CD4-positive, alpha-beta T cell treated with Interleukin-12 subunit alpha and Interleukin-12 subunit beta, for 1 hour (primary cell): Measurements from ENCODE around the gene KLF16.

Experiments used
- DNase-seq: peaks from one replicate; pipeline ENCODE4 v3.0.0-alpha.2; 2020

Gene KLF16

GRCh38 chr19:1805401-1806183 is 57.8 kb downstream of the KLF16 start:
- no peak for DNase-seq

DNA sequence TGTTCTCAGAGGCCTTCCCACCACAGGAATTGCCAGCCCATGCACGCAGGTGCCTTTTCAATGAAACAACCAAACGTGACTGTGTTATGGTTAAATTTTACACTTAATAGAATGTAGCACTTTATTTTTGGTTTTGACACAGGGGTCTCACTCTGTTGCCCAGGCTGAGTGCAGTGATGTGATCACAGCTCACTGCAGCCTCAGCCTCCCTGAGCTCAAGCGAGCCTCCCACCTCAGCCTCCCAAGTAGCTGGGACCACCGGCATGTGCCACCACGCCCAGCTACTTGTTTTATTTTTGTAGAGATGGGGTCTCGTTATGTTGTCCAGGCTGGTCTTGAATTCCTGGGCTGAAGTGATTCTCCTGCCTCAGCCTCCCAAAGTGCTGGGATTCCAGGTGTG is 58.5 kb downstream of the KLF16 start:
- no peak for DNase-seq
